Memory B cell (primary cell): ENCODE measurements around the gene SPPL2C.

Experiments used
- ATAC-seq: fragments of 150-1000 bp; cut with Tn5 transposase; 2 replicates; pipeline ENCODE4 v1.10.0; 2021; ENCODE audit warnings: low read depth, mild to moderate bottlenecking, moderate library complexity
- DNase-seq, 2 donors: peaks; one replicate each; pipeline ENCODE4 v3.0.0; 2022; ENCODE audit warnings: low spot score in 2 of 2
- H3K27ac Mint-ChIP-seq: one replicate; pipeline ENCODE4 v1.8.0; 2022; ENCODE audit warnings: mild to moderate bottlenecking, moderate library complexity, mixed read lengths
- H3K27me3 Mint-ChIP-seq: one replicate; pipeline ENCODE4 v1.8.0; 2022; ENCODE audit warnings: mixed read lengths
- H3K36me3 Mint-ChIP-seq: one replicate; pipeline ENCODE4 v1.8.0; 2022; ENCODE audit warnings: mild to moderate bottlenecking, mixed read lengths
- H3K4me1 Mint-ChIP-seq: one replicate; pipeline ENCODE4 v1.8.0; 2022; ENCODE audit warnings: mixed read lengths
- H3K4me3 Mint-ChIP-seq: one replicate; pipeline ENCODE4 v1.8.0; 2022; ENCODE audit warnings: mild to moderate bottlenecking, moderate library complexity, mixed read lengths
- H3K9me3 Mint-ChIP-seq: one replicate; pipeline ENCODE4 v1.8.0; 2022; ENCODE audit warnings: mixed read lengths

SPPL2C gene

DNA sequence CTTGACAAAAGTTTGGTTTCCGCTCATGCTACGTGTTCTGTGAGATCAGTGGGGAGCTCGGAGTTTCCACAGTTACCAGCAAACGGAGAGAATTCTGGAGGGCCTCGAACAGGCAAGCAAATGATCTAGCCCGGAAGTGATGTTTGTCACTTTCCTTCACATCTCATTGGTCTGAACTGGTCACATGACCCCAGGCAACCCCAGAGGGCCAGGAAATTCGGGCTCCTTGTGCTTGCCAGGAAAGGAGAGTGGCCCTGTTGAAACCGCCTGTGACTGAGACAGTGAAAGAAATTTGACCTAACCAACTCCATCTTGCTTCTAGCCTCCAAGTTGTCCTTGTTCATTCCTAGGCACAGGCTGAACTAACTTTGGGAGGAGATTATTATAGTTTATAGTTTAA, 23.0 kb downstream of the SPPL2C start:
- no peak overlapping the region for H3K27ac Mint-ChIP-seq
- no peak overlapping the region for H3K4me3 Mint-ChIP-seq
- no peaks in the 10 kb centered on the region for H3K4me1 Mint-ChIP-seq
- no peaks in the 10 kb centered on the region for H3K36me3 Mint-ChIP-seq
- H3K27me3 Mint-ChIP-seq, result peaks cover 23% of the 10 kb centered on the region
- ATAC-seq (no peak), DNase-seq (no peak)
- no peaks in the 10 kb centered on the region for H3K9me3 Mint-ChIP-seq

DNA sequence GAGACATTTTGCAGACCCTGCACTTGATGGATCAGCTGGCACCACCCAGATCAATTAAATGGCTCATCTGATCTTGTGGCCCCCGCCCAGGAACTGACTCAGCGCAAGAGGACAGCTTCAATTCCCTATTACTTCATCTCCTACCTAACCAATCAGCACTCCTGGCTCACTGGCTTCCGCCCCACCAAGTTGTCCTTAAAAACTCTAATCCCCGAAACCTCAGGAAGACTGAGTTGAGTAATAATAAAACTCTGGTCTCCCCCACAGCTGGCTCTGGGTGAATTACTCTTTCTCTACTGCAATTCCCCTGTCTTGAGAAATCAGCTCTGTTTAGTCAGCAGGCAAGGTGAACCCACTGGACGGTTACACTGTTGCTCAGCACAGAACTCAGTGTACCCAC, 23.6 kb downstream of the SPPL2C start:
- no peak overlapping the region for H3K4me3 Mint-ChIP-seq
- H3K9me3 Mint-ChIP-seq, result no peaks in the 10 kb centered on the region
- H3K27me3 Mint-ChIP-seq, result peaks cover 23% of the 10 kb centered on the region
- H3K4me1 Mint-ChIP-seq, result peaks cover 1% of the 10 kb centered on the region
- ATAC-seq (no peak), DNase-seq (no peak)
- H3K27ac Mint-ChIP-seq, result no peak overlapping the region
- no peaks in the 10 kb centered on the region for H3K36me3 Mint-ChIP-seq

DNA sequence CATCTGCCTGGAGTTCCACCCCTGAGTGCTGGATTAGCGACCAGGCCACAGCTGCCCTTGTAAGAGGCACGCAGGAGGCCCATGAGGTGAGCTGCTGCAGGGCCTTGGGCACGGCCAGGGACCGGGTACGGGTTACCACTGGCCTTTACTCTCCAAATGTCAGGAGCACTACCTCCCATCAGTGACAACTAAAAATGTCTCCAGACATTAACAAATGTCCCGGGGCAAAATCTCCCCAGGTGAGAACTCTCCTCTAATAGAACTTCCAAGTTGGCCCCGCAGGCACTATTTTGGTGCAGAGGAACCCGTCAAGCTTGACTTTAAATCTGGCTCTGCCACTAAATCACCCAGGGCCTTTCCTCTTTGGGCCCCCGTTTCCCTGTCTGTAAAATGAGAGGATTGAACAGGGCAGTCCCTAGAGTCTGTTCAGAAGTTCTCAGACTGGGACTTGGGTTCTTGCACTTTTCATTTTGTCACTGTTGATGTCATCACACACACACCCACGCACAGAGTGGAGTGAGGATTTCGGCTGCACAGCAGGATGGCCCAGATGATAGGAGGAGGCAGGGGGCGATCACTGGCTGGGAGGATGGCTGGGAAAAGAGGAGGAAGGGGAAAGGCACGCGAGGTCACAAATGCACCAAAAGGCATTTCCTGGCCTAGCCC, 25.1 kb downstream of the SPPL2C start:
- no peaks in the 10 kb centered on the region for H3K36me3 Mint-ChIP-seq

DNA sequence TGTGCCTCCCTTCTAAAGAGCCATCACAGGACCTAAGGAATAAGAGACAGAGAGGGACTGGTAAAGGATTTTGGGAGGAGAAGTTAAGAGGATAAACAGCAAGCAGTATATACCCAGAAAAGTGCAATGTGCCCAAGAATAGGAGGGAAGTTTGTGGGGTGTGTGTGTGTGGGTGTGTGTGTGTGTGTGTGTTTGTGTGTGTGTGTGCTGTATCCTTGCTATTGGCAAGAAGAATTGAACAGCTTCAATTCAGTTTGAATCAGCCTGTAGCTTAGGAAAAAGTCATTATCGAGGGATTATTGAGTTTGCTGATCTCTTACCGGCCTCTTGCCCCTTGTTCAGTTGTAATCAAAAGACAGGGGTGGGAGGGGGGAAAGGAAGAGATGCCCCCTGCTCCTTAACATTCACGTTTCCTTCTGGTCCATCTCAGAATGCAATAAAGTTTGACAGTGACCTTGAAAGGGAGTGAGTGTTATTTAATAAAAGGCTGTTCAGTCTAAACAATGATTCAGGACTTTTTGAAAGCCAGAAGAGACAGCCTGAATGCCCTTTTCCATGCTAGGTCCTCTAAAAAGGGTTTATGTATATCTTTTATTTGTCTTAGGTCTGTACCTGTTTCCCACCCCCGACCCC, 25.8 kb downstream of the SPPL2C start:
- ATAC-seq, result no peak
- Mint-ChIP-seq H3K27me3 (peaks cover 11% of the 10 kb centered on the region), H3K9me3 (no peaks in the 10 kb centered on the region)

More for the DNA sequence above, 25.1 kb downstream of the SPPL2C start:
- Mint-ChIP-seq H3K4me1 (peaks cover 2% of the 10 kb centered on the region), H3K27me3 (peaks cover 15% of the 10 kb centered on the region), H3K27ac (no peak overlapping the region), H3K9me3 (no peaks in the 10 kb centered on the region), H3K4me3 (no peak overlapping the region)
- no peak for DNase-seq
- no peak for ATAC-seq

DNA sequence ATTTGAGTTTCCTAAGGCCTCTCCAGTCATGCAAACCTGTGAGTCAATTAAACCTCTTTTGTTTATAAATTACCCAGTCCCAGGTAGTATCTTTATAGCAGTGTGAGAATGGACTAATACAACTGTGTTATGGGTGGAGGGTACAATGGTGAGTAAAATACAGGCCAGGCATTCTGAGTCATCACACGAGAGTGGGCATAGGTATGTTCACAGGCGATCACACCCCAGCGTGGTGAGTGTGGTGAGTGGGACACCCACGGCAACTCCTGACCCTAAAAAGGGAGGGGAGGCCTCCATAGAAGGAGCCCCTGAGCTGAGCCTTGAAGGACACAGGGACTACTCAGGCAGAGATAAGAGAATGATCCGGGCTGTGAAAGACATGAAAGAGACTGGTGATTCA, 27.0 kb downstream of the SPPL2C start:
- H3K27me3 Mint-ChIP-seq, result peaks cover 9% of the 10 kb centered on the region
- H3K9me3 Mint-ChIP-seq, result no peaks in the 10 kb centered on the region
- H3K36me3 Mint-ChIP-seq, result no peaks in the 10 kb centered on the region
- H3K27ac Mint-ChIP-seq, result no peak overlapping the region
- H3K4me1 Mint-ChIP-seq, result peaks cover 2% of the 10 kb centered on the region
- DNase-seq (no peak), ATAC-seq (no peak)
- no peak overlapping the region for H3K4me3 Mint-ChIP-seq

More for the DNA sequence above, 25.8 kb downstream of the SPPL2C start:
- H3K36me3 Mint-ChIP-seq, result no peaks in the 10 kb centered on the region
- no peak for DNase-seq
- H3K27ac Mint-ChIP-seq, result no peak overlapping the region
- H3K4me1 Mint-ChIP-seq, result peaks cover 2% of the 10 kb centered on the region
- no peak overlapping the region for H3K4me3 Mint-ChIP-seq

DNA sequence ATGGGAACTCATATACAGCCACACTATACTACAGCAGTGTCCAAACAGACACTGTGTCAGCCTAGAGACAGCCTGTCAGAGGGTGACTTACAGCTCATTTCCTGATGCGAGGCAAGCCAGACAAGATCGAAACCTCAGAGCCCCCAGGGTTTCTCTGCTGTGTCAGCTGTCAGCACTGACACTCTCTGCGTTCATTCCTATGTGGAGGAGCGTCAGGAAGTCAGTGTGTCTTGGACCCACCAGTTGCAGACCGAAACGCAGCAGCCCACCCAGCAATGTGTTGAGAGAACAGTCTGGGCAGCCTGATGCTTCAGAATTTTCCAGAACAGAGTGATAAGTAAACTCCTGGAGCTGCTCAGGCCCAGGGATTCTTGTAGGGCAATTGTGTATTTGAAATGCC, 29.0 kb downstream of the SPPL2C start:
- Mint-ChIP-seq H3K4me3 (no peak overlapping the region), H3K36me3 (no peaks in the 10 kb centered on the region), H3K9me3 (peaks cover 5% of the 10 kb centered on the region), H3K27me3 (peaks cover 12% of the 10 kb centered on the region), H3K4me1 (peaks cover 2% of the 10 kb centered on the region), H3K27ac (no peak overlapping the region)
- no peak for DNase-seq
- no peak for ATAC-seq

DNA sequence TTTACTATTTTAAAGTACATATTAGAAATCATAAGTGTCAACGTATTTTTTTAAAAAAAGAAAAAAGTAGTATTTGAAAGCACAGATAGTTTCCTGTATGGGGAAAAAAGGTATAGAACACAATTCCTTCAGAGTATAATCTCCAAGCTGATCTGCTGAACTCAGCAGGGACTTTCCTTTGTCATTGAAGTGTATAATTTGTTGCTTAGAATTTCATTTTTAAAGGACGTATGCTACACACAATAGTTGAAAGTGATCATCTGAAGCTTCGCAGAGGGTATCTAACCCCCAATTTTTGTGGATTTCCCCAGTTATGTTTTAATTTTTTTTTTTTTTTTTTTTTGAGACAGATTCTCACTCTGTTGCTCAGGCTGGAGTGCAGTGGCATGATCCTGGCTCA, 29.5 kb downstream of the SPPL2C start:
- H3K27me3 Mint-ChIP-seq, result peaks cover 12% of the 10 kb centered on the region
- H3K4me3 Mint-ChIP-seq, result no peak overlapping the region
- peaks cover 2% of the 10 kb centered on the region for H3K4me1 Mint-ChIP-seq
- DNase-seq (no peak), ATAC-seq (no peak)
- H3K9me3 Mint-ChIP-seq, result peaks cover 5% of the 10 kb centered on the region
- H3K27ac Mint-ChIP-seq, result no peak overlapping the region
- H3K36me3 Mint-ChIP-seq, result no peaks in the 10 kb centered on the region

DNA sequence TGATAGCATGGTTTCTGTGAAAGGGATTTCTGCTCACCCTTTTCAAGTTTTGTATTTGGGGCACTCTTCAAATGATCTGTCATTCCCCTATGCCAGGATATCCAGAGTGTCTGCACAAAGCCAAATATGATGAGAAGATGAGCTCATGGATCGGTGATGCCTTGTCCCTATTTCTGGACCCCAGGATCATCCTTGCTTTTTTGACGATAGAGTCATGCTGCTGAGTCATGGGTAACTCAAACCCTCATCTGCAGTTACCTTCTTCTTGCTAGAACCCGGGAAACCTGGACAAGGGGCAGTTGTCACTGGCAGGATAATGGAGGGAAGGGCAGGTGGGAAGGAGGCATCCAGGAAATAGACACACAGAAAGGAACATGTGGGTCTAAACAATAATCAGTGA, 31.9 kb downstream of the SPPL2C start:
- no peaks in the 10 kb centered on the region for H3K36me3 Mint-ChIP-seq
- no peak overlapping the region for H3K4me3 Mint-ChIP-seq
- peaks cover 5% of the 10 kb centered on the region for H3K9me3 Mint-ChIP-seq
- no peak overlapping the region for H3K27ac Mint-ChIP-seq
- H3K4me1 Mint-ChIP-seq, result peaks cover 2% of the 10 kb centered on the region
- ATAC-seq (no peak), DNase-seq (no peak)
- H3K27me3 Mint-ChIP-seq, result peaks cover 17% of the 10 kb centered on the region

DNA sequence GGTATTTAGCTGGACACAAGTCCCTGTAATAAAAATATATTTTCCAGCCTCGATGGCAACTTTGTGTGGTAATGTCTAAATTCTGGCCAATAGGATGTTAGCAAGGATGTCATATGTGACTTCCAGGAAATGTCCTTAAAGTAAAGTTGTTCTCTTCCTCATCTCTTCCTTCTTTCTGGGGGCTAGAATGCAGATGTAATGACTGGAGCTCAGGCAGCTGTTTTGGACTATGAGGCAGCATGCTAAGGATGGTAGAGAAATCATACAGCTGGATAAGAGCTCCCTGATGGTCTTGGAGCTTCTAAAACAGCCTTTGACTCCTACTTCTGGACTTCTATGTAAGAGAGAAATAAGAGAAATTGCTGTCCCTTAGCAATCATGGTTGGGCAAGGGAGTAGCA, 32.8 kb downstream of the SPPL2C start:
- Mint-ChIP-seq H3K4me1 (peaks cover 2% of the 10 kb centered on the region), H3K36me3 (no peaks in the 10 kb centered on the region), H3K4me3 (no peak overlapping the region), H3K27me3 (peaks cover 18% of the 10 kb centered on the region), H3K27ac (no peak overlapping the region), H3K9me3 (peaks cover 5% of the 10 kb centered on the region)
- DNase-seq (no peak), ATAC-seq (no peak)

DNA sequence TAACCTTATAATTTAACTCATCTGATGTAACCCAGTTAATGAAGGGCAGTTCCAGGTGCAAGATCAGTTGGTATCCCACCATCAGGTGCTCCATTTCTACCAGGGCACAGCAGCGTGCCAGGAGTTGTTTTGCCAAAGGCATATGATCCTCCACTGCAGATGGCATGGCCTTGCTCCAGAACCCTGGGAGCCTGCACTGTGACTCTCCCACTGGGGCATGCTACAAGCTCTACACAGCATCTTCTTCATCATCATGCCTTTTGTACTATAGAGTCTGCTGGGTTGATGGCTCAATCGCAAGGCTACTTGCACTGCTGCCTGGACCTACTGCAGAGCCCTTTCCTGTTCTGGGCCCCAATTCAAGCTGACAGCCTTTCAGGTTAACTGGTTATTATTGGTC, 38.4 kb downstream of the SPPL2C start:
- Mint-ChIP-seq H3K9me3 (peaks cover 5% of the 10 kb centered on the region), H3K4me3 (no peak overlapping the region), H3K27me3 (peaks cover 27% of the 10 kb centered on the region), H3K4me1 (no peaks in the 10 kb centered on the region), H3K27ac (no peak overlapping the region), H3K36me3 (peaks cover 4% of the 10 kb centered on the region)
- ATAC-seq (no peak), DNase-seq (no peak)

DNA sequence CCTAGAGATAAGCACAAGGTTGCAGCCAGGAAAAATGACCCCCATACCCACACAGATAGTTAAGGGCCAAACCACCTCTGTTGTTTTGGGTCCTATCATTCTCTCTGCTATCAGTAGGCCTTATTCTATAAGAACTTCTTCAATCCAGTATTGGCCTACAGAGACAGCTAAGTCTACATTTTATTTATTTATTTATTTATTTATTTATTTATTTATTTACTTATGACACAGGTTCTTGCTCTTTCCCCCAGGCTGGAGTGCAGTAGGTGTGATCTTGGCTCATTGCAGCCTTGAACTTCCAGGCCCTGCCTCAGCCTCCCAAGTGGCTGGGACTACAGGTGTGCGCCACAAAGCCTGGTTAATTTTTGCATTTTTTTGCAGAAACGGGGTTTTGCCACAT, 42.2 kb downstream of the SPPL2C start:
- ATAC-seq (no peak), DNase-seq (no peak)
- H3K4me3 Mint-ChIP-seq, result no peak overlapping the region
- peaks cover 5% of the 10 kb centered on the region for H3K9me3 Mint-ChIP-seq
- no peak overlapping the region for H3K27ac Mint-ChIP-seq
- peaks cover 17% of the 10 kb centered on the region for H3K27me3 Mint-ChIP-seq
- no peaks in the 10 kb centered on the region for H3K4me1 Mint-ChIP-seq
- peaks cover 4% of the 10 kb centered on the region for H3K36me3 Mint-ChIP-seq

DNA sequence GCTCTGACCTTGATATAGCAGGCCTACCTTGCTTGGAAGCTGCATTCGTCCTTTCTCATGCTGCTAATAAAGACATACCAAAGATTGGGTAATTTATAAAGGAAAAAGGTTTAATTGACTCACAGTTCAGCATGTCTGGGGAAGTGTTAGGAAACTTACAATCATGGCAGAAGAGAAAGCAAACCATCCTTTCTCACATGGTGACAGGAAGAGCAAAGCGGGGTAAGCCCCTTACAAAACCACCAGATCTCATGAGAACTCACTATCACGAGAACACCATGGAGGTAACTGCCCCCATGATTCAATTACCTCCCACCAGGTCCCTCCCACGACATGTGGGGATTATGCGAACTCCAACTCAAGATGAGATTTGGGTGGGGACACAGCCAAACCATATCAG, 43.7 kb downstream of the SPPL2C start:
- Mint-ChIP-seq H3K4me1 (no peaks in the 10 kb centered on the region), H3K9me3 (peaks cover 5% of the 10 kb centered on the region), H3K27ac (no peak overlapping the region), H3K4me3 (no peak overlapping the region), H3K27me3 (peaks cover 8% of the 10 kb centered on the region), H3K36me3 (peaks cover 4% of the 10 kb centered on the region)
- ATAC-seq, result no peak
- DNase-seq, result no peak

DNA sequence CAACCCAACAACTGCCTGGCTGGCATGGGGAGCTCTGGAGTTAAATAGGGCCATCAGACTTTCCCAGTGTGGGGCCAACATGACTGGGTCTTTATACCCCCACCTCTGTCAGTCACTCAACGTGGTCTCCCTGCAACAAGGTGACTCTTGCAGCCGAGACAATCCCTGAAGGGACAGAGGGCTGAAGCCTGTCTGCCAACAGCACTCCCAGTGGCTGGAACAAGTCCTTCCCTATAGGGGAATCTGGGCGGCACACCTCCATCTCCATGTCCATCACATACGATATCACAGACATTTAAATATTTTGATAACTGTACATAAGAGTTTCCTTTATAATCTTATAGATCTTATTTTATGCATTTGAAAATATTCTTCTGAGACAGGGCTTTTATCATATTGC, 44.9 kb downstream of the SPPL2C start:
- H3K27ac Mint-ChIP-seq, result no peak overlapping the region
- H3K36me3 Mint-ChIP-seq, result peaks cover 4% of the 10 kb centered on the region

DNA sequence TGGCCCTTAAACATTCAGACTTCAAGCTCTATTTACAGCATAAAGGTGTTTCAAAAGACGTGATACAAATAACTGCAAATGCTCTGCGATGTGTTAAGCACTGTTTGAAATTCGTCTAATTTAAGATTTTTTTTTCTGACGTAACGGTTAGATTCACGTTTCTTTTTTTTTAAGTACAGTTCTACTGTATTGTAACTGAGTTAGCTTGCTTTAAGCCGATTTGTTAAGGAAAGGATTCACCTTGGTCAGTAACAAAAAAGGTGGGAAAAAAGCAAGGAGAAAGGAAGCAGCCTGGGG, 49.0 kb downstream of the SPPL2C start:
- no peak for ATAC-seq
- Mint-ChIP-seq H3K9me3 (no peaks in the 10 kb centered on the region), H3K27me3 (peaks cover 10% of the 10 kb centered on the region), H3K27ac (no peak overlapping the region), H3K4me3 (peak overlapping the region; percentile 87), H3K4me1 (peaks cover 7% of the 10 kb centered on the region), H3K36me3 (no peaks in the 10 kb centered on the region)
- no peak for DNase-seq

More for the DNA sequence above, 44.9 kb downstream of the SPPL2C start:
- DNase-seq (no peak), ATAC-seq (no peak)
- Mint-ChIP-seq H3K4me1 (peaks cover 3% of the 10 kb centered on the region), H3K4me3 (no peak overlapping the region), H3K9me3 (peaks cover 4% of the 10 kb centered on the region), H3K27me3 (peaks cover 2% of the 10 kb centered on the region)
